Choroid plexus epithelial cell (primary cell): ENCODE results near the gene PLXNB3.

Source experiments
- DNase-seq: peaks from one replicate; pipeline ENCODE4 v3.0.0-alpha.2; 2010; ENCODE audit warnings: low read depth
- H3K4me3 ChIP-seq: 2 replicates; pipeline ENCODE4 v1.5.1; 2011; ENCODE audit warnings: low read depth, mild to moderate bottlenecking, control low read depth, low read length, moderate library complexity
- TF ChIP-seq, protein P1 (sequence below): conservative IDR thresholded peaks from 2 replicates; pipeline ENCODE4 v1.5.1; 2011; ENCODE audit warnings: low read depth, mild to moderate bottlenecking, control low read depth, inconsistent platforms, low read length, moderate library complexity

The PLXNB3 gene

GRCh38 chrX:153800177-153800722, 36.2 kb downstream of the PLXNB3 start:
- no peak overlapping the region for H3K4me3 ChIP-seq
- TF ChIP-seq, protein P1, sequence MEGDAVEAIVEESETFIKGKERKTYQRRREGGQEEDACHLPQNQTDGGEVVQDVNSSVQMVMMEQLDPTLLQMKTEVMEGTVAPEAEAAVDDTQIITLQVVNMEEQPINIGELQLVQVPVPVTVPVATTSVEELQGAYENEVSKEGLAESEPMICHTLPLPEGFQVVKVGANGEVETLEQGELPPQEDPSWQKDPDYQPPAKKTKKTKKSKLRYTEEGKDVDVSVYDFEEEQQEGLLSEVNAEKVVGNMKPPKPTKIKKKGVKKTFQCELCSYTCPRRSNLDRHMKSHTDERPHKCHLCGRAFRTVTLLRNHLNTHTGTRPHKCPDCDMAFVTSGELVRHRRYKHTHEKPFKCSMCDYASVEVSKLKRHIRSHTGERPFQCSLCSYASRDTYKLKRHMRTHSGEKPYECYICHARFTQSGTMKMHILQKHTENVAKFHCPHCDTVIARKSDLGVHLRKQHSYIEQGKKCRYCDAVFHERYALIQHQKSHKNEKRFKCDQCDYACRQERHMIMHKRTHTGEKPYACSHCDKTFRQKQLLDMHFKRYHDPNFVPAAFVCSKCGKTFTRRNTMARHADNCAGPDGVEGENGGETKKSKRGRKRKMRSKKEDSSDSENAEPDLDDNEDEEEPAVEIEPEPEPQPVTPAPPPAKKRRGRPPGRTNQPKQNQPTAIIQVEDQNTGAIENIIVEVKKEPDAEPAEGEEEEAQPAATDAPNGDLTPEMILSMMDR: no peak
- DNase-seq: no peak

DNA sequence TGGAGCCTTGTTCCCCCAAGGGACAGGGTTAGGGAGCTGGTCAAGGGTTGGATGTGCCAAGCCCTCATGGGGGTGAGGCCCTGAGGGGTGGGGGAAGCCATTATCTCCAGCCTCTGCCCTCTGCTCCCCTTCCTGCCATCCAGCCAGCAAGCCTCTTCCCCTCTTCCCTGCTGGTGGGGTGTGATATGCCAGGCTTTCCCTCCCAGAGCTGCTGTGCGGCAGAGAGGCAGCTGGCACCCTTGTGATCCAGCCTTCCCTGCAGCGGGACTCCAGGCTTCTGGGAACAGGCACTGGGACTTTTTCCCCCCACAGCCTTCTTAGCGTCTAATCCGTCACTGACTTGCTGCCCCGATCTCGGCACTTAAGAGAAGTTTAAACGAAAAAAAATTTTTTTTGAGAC, 36.7 kb downstream of the PLXNB3 start:
- no peak for DNase-seq
- TF ChIP-seq, protein P1: no peak
- no peak overlapping the region for H3K4me3 ChIP-seq

DNA sequence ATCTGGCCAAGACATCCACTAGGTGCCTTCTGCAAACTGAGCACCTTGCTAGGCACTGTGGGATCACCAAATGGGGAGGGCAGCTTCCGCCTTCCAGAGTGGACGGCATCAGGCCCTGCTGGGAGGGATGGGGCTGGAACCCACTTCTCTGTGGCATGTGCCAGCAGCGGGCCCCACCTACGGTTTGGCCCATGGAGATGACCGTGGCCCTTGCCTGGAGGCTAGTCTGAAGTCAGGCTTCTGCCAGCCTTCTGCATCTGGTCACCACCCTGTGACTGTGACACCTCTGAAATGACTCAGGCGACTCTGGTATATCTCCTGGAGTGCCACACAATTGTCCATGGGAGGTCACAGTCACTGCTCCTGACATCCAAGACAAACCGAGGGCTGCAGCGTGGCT, 37.6 kb downstream of the PLXNB3 start:
- H3K4me3 ChIP-seq: no peak overlapping the region
- no peak for DNase-seq
- TF ChIP-seq, protein P1: no peak

- TF ChIP-seq, protein P1: no peak
- H3K4me3 ChIP-seq: no peak overlapping the region
- DNase-seq: no peak
Measured at GRCh38 chrX:153802513-153803045, 38.5 kb downstream of the PLXNB3 start.

DNA sequence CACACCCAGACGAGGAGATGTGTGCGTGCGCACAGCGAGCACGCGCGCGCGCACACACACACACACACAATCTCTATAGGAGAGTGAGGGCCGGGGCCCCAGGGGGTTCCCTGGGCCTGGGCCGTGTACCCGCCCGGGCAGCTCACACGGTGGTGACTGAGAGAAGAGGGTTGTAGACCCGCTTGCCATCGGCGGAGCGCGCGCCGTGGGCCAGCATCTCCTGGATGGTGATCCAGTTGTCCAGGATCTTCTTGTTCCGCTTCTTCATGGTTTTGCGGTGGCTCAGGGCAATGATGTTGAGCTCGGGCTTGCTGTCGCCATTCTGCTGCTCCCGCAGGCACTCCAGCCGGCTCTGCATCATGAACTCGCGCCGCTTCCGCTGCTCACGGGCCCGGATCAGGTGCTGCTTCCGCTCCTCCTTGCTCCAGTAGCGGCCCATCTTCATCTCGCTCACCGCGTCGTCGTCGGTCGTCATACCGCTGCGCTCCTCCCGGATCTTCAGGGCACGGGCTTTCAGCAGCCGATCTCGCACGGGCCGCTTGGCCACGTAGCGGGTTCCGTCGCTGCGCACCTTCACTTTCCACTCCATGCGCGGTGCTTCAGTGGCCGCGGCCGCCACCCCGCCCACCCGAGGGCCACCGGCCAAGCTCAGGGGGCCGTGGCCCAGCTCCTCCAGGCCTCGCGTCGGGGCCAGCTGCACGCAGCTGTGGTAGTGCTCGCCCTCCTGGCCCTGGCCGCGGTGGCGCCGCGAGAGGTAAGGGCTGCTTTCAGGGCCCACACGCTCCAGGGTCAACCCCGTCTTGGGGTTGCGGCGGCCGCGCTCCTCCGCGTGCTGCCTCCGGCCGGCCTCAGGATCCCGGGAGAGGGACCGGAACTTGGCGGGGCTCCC, 39.4 kb downstream of the PLXNB3 start:
- DNase-seq: no peak
- H3K4me3 ChIP-seq: no peak overlapping the region
- TF ChIP-seq, protein P1: no peak

- no peak for DNase-seq
- TF ChIP-seq, protein P1: no peak
- no peak overlapping the region for H3K4me3 ChIP-seq
Measured at GRCh38 chrX:153804100-153804595, 40.1 kb downstream of the PLXNB3 start.
